Right lobe of liver (tissue), 4 donors: ENCODE measurements around the gene PBX4.

ENCODE experiments used
- CTCF ChIP-seq, 4 donors: fragments of 200-600 bp in 3 of 4; fragments of 450-650 bp in 1 of 4; IDR thresholded peaks; one replicate each; pipeline versions ENCODE4 v1.5.1 to v1.8.0; 2016 to 2022; ENCODE audit warnings: antibody characterized with exemption in 4 of 4, mild to moderate bottlenecking in 2 of 4
- POLR2A ChIP-seq: fragments of 450-650 bp; IDR thresholded peaks from one replicate; pipeline ENCODE4 v1.6.1; 2017; ENCODE audit warnings: antibody characterized with exemption, mild to moderate bottlenecking
- donor health status: DM: no; HTN: no; CAD: no.
- donor health status: DM: no; HTN: no; CAD: no.
- donor health status: DM: no; HTN: yes; CAD: no.

GRCh38 chr19:19645233-19645870 is 26.9 kb upstream of the PBX4 start:
- no peak for TF ChIP-seq CTCF (IDR thresholded peaks at IDR 0.05)
- TF ChIP-seq POLR2A, result no peak
